ENCODE measurements around the gene ACTRT3. TPM values are rescaled to one million over a fixed set of nuclear protein-coding genes. Genes with fewer than 3 reads are reported as not detected.

Gene ACTRT3
- total RNA-seq, 1 experiment from 2014 or later: 2.5 TPM

GRCh38 chr3:169787791-169788190 lies 18.4 kb upstream of the ACTRT3 start:
- peaks cover 29% of the 10 kb centered on the region for H3K36me3 Mint-ChIP-seq (ENCODE audit: insufficient read depth, unreplicated experiment)
- no peaks in the 10 kb centered on the region for H3K9me3 Mint-ChIP-seq (ENCODE audit: low read depth, unreplicated experiment)
- intact Hi-C loops (cut with micrococcal nuclease; ENCODE audit: unreplicated experiment): no loop called here
- BruUV-seq (replicated peaks): no TSS peak
- no peak overlapping the region for H3K4me3 Mint-ChIP-seq (ENCODE audit: low read depth, unreplicated experiment)
- no peak for TF ChIP-seq CTCF (IDR thresholded peaks at IDR 0.05; ENCODE audit: unreplicated experiment)
- H3K4me1 Mint-ChIP-seq (ENCODE audit: low read depth, unreplicated experiment): no peaks in the 10 kb centered on the region
- no peak overlapping the region for H3K27ac Mint-ChIP-seq (ENCODE audit: unreplicated experiment)
- H3K27me3 Mint-ChIP-seq (ENCODE audit: unreplicated experiment): no peaks in the 10 kb centered on the region
- CTCF ChIA-PET: no interaction called here
- DNase-seq: no peak

- H3K27me3 Mint-ChIP-seq (ENCODE audit: unreplicated experiment): no peaks in the 10 kb centered on the region
These were observed 17.8 kb upstream of the ACTRT3 start for GRCh38 chr3:169787120-169787519.

GRCh38 chr3:169781209-169781855 lies 12.0 kb upstream of the ACTRT3 start:
- Mint-ChIP-seq H3K9me3 (ENCODE audit: low read depth, unreplicated experiment) (no peaks in the 10 kb centered on the region), H3K27ac (ENCODE audit: unreplicated experiment) (no peak overlapping the region), H3K36me3 (ENCODE audit: insufficient read depth, unreplicated experiment) (peaks cover 56% of the 10 kb centered on the region), H3K27me3 (ENCODE audit: unreplicated experiment) (no peaks in the 10 kb centered on the region), H3K4me3 (ENCODE audit: low read depth, unreplicated experiment) (no peak overlapping the region), H3K4me1 (ENCODE audit: low read depth, unreplicated experiment) (no peaks in the 10 kb centered on the region)
- no TSS peak for BruUV-seq (replicated peaks)
- no peak for TF ChIP-seq CTCF (IDR thresholded peaks at IDR 0.05; ENCODE audit: unreplicated experiment)
- CTCF ChIA-PET: no interaction called here
- intact Hi-C loops (cut with micrococcal nuclease; ENCODE audit: unreplicated experiment): no loop called here
- DNase-seq: no peak

More at GRCh38 chr3:169787120-169787519, 17.8 kb upstream of the ACTRT3 start:
- Mint-ChIP-seq H3K4me1 (ENCODE audit: low read depth, unreplicated experiment) (no peaks in the 10 kb centered on the region), H3K36me3 (ENCODE audit: insufficient read depth, unreplicated experiment) (peaks cover 34% of the 10 kb centered on the region), H3K9me3 (ENCODE audit: low read depth, unreplicated experiment) (no peaks in the 10 kb centered on the region), H3K27ac (ENCODE audit: unreplicated experiment) (no peak overlapping the region), H3K4me3 (ENCODE audit: low read depth, unreplicated experiment) (no peak overlapping the region)
- intact Hi-C loops (cut with micrococcal nuclease; ENCODE audit: unreplicated experiment): no loop called here
- CTCF ChIA-PET: no interaction called here
- BruUV-seq (replicated peaks): no TSS peak
- DNase-seq: no peak
- TF ChIP-seq CTCF (IDR thresholded peaks at IDR 0.05; ENCODE audit: unreplicated experiment): no peak

GRCh38 chr3:169780742-169781141 lies 11.4 kb upstream of the ACTRT3 start:
- no TSS peak for BruUV-seq (replicated peaks)
- H3K36me3 Mint-ChIP-seq (ENCODE audit: insufficient read depth, unreplicated experiment): peaks cover 50% of the 10 kb centered on the region
- TF ChIP-seq CTCF (IDR thresholded peaks at IDR 0.05; ENCODE audit: unreplicated experiment): no peak
- H3K4me3 Mint-ChIP-seq (ENCODE audit: low read depth, unreplicated experiment): no peak overlapping the region
- CTCF ChIA-PET: no interaction called here
- no peaks in the 10 kb centered on the region for H3K27me3 Mint-ChIP-seq (ENCODE audit: unreplicated experiment)
- no peak overlapping the region for H3K27ac Mint-ChIP-seq (ENCODE audit: unreplicated experiment)
- no peak for DNase-seq
- H3K4me1 Mint-ChIP-seq (ENCODE audit: low read depth, unreplicated experiment): peaks cover 5% of the 10 kb centered on the region
- H3K9me3 Mint-ChIP-seq (ENCODE audit: low read depth, unreplicated experiment): no peaks in the 10 kb centered on the region
- intact Hi-C loops (cut with micrococcal nuclease; ENCODE audit: unreplicated experiment): no loop called here
